PC-3 (cell line): ENCODE data around the gene KIF5A. TPM values are rescaled to one million over a fixed set of nuclear protein-coding genes. Genes with fewer than 3 reads are reported as not detected.

Source experiments
- ATAC-seq: fragments of 200-7000 bp; cut with Tn5 transposase; 2 replicates; pipeline ENCODE4 v1.9.1; 2020; ENCODE audit warnings: mild to moderate bottlenecking, moderate library complexity
- BruUV-seq: library from RNA; stranded (reverse); fragments of 400-500 nt; replicated peaks from 2 replicates; lab custom pipeline; 2021; lab: Mats Ljungman, UMichigan
- CTCF ChIA-PET: fragments of 300-600 bp; sonication (Branson Sonifier 250); formaldehyde crosslinking; loops from one replicate; lab custom pipeline; 2022; ENCODE audit warnings: antibody characterized with exemption; lab: Charles Lee
- POLR2A ChIA-PET: fragments of 300-600 bp; sonication (Branson Sonifier 250); formaldehyde crosslinking; loops from one replicate; lab custom pipeline; 2022; ENCODE audit warnings: antibody characterized with exemption; ENCODE audit not compliant: unreplicated experiment; lab: Charles Lee
- DNase-seq: peaks from one replicate; pipeline ENCODE4 v3.0.0-alpha.2; 2015
- H2AFZ ChIP-seq: fragments of 300-600 bp; sonication (generic); 2 replicates; pipeline ENCODE4 v1.6.0; 2016; ENCODE audit warnings: antibody characterized with exemption, low read length
- H3F3A ChIP-seq: fragments of 300-600 bp; sonication (generic); one replicate; pipeline ENCODE4 v1.6.0; 2017; ENCODE audit warnings: antibody characterized with exemption, low read length, control low read depth, mild to moderate bottlenecking; ENCODE audit not compliant: unreplicated experiment
- H3K27ac ChIP-seq: fragments of 300-600 bp; sonication (generic); 2 replicates; pipeline ENCODE4 v1.5.1; 2016; ENCODE audit warnings: mild to moderate bottlenecking, low read length
- H3K27me3 ChIP-seq: fragments of 300-600 bp; sonication (generic); 2 replicates; pipeline ENCODE4 v1.6.1; 2016; ENCODE audit warnings: low read length, mixed read lengths
- H3K36me3 ChIP-seq: fragments of 300-600 bp; sonication (generic); 2 replicates; pipeline ENCODE4 v1.6.1; 2016; ENCODE audit warnings: low read depth, mixed run types, low read length, mixed read lengths
- H3K4me1 ChIP-seq: fragments of 300-600 bp; sonication (generic); 2 replicates; pipeline ENCODE4 v1.5.1; 2016; ENCODE audit warnings: low read length; ENCODE audit not compliant: insufficient read depth
- H3K4me2 ChIP-seq: fragments of 300-600 bp; sonication (generic); 2 replicates; pipeline ENCODE4 v1.6.0; 2016; ENCODE audit warnings: low read length
- H3K4me3 ChIP-seq: fragments of 300-600 bp; sonication (generic); 2 replicates; pipeline ENCODE4 v1.5.1; 2016; ENCODE audit warnings: mild to moderate bottlenecking, low read length, mixed read lengths
- H3K79me2 ChIP-seq: fragments of 300-600 bp; sonication (generic); 2 replicates; pipeline ENCODE4 v1.6.1; 2017; ENCODE audit warnings: low read length, mixed read lengths
- H3K9ac ChIP-seq: fragments of 300-600 bp; sonication (generic); 2 replicates; pipeline ENCODE4 v1.6.0; 2016; ENCODE audit warnings: mild to moderate bottlenecking, low read length
- H3K9me2 ChIP-seq: fragments of 300-600 bp; sonication (generic); replicated peaks from 2 replicates; pipeline ENCODE4 v1.6.1; 2016; ENCODE audit warnings: mixed run types, low read length, mixed read lengths
- H3K9me3 ChIP-seq: fragments of 300-600 bp; sonication (generic); 2 replicates; pipeline ENCODE4 v1.6.1; 2016; ENCODE audit warnings: low read length, mixed read lengths
- H4K20me1 ChIP-seq: fragments of 300-600 bp; sonication (generic); 2 replicates; pipeline ENCODE4 v1.6.1; 2016; ENCODE audit warnings: low read length, mixed read lengths
- EZH2 ChIP-seq: fragments of 300-600 bp; sonication (generic); IDR thresholded peaks from one replicate; pipeline ENCODE4 v1.6.1; 2017; ENCODE audit warnings: antibody characterized with exemption, mild to moderate bottlenecking, low read length; ENCODE audit not compliant: unreplicated experiment
- EZH2phosphoT487 ChIP-seq: fragments of 300-600 bp; sonication (generic); IDR thresholded peaks from 2 replicates; pipeline ENCODE4 v1.6.1; 2018; ENCODE audit warnings: mild to moderate bottlenecking, antibody characterized with exemption, low read length, borderline replicate concordance
- intact Hi-C: fragments of 100-400 bp; cut with micrococcal nuclease; formaldehyde crosslinking; loops from 2 replicates; pipeline ENCODE4 v1.9.0; 2023
- total RNA-seq: library from RNA; depleted of rRNA; stranded (reverse); fragments of >200 nt; gene quantifications from 2 replicates; pipeline ENCODE4 v1.2.3, GENCODE V29; 2014
- TF ChIP-seq, protein P1 (sequence below): fragments of 300-600 bp; sonication (generic); conservative IDR thresholded peaks from 2 replicates; pipeline ENCODE4 v1.5.1; 2017; ENCODE audit warnings: antibody characterized with exemption, low read depth, mild to moderate bottlenecking, low read length

KIF5A gene
- total RNA-seq, 1 experiment from 2014 or later = not detected

DNA sequence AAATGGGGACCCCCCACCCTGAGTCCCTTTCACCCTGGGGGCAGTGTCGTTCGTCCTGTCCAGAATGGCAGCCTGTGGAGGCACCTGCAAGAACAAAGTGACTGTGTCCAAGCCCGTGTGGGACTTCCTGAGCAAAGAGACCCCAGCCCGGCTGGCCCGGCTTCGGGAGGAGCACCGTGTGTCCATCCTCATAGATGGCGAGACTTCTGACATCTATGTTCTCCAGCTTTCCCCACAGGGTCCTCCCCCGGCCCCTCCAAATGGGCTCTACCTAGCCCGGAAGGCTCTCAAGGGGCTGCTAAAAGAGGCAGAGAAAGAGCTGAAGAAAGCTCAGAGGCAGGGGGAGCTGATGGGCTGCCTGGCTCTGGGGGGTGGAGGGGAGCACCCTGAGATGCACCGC is 57.0 kb downstream of the KIF5A start:
- H3K27ac ChIP-seq = no peak overlapping the region
- TF ChIP-seq EZH2phosphoT487 (no peak), EZH2 (no peak)
- TF ChIP-seq, protein P1, sequence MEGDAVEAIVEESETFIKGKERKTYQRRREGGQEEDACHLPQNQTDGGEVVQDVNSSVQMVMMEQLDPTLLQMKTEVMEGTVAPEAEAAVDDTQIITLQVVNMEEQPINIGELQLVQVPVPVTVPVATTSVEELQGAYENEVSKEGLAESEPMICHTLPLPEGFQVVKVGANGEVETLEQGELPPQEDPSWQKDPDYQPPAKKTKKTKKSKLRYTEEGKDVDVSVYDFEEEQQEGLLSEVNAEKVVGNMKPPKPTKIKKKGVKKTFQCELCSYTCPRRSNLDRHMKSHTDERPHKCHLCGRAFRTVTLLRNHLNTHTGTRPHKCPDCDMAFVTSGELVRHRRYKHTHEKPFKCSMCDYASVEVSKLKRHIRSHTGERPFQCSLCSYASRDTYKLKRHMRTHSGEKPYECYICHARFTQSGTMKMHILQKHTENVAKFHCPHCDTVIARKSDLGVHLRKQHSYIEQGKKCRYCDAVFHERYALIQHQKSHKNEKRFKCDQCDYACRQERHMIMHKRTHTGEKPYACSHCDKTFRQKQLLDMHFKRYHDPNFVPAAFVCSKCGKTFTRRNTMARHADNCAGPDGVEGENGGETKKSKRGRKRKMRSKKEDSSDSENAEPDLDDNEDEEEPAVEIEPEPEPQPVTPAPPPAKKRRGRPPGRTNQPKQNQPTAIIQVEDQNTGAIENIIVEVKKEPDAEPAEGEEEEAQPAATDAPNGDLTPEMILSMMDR = no peak
- H3K79me2 ChIP-seq = no peaks in the 10 kb centered on the region
- no peak overlapping the region for H3K4me3 ChIP-seq
- no peak overlapping the region for H2AFZ ChIP-seq
- no peaks in the 10 kb centered on the region for H3F3A ChIP-seq
- H3K9me3 ChIP-seq = no peaks in the 10 kb centered on the region
- no peak overlapping the region for H3K4me2 ChIP-seq
- DNase-seq = no peak
- H3K9ac ChIP-seq = no peak overlapping the region
- no peaks in the 10 kb centered on the region for H3K9me2 ChIP-seq
- no peak for ATAC-seq
- BruUV-seq = no TSS peak
- H3K4me1 ChIP-seq = peaks cover 21% of the 10 kb centered on the region
- ChIA-PET POLR2A (no interaction called here), CTCF (no interaction called here)
- intact Hi-C loops = no loop called here
- H4K20me1 ChIP-seq = no peaks in the 10 kb centered on the region
- peaks cover 5% of the 10 kb centered on the region; the same call in 1 of the 2 replicates for H3K36me3 ChIP-seq
- H3K27me3 ChIP-seq = no peaks in the 10 kb centered on the region

DNA sequence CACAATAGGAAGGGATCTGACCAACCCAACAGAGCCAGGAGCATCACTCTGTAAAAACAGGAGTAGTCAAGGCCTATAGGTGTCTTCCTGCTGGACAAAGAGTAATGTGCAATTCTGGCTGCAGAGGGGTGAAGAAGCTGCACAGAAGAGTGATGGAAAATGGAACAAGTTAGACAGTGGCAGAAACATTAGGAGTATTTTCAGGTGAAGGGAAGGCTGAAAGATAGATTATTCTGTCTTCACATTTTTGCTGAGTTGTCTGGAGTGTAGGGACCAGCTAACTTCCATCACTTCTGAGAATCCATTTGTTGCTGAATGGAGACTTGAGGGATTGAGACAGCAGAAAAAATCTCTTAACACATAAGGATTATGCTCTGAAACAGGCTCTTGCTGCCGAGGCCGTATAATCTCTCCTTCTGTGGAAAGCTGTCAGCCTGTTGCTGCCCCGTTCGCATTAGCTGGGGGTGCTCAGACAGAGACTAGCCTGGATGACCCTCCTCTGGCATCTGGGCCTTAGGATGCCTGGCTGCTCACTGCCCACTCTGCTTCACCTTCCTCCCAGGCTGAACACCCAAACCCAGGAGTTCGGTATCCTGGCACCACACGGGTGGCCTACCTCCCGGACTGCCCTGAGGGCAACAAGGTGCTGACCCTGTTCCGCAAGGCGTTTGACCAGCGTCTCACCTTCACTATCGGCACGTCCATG is 58.3 kb downstream of the KIF5A start:
- Histone ChIP-seq H2AFZ (no peak overlapping the region), H3K36me3 (no peaks in the 10 kb centered on the region), H3K27ac (no peak overlapping the region), H3K9ac (no peak overlapping the region), H3K27me3 (no peaks in the 10 kb centered on the region), H3K4me3 (no peak overlapping the region), H3F3A (no peaks in the 10 kb centered on the region), H3K79me2 (no peaks in the 10 kb centered on the region), H3K4me2 (no peak overlapping the region), H3K9me3 (no peaks in the 10 kb centered on the region), H3K9me2 (no peaks in the 10 kb centered on the region), H3K4me1 (peaks cover 26% of the 10 kb centered on the region), H4K20me1 (no peaks in the 10 kb centered on the region)
- POLR2A ChIA-PET = no interaction called here
- TF ChIP-seq EZH2phosphoT487 = no peak
- TF ChIP-seq, protein P1 = no peak
- TF ChIP-seq EZH2 = no peak
- CTCF ChIA-PET = no interaction called here
- no peak for ATAC-seq
- no peak for DNase-seq
- intact Hi-C loops = no loop called here
- no TSS peak for BruUV-seq

DNA sequence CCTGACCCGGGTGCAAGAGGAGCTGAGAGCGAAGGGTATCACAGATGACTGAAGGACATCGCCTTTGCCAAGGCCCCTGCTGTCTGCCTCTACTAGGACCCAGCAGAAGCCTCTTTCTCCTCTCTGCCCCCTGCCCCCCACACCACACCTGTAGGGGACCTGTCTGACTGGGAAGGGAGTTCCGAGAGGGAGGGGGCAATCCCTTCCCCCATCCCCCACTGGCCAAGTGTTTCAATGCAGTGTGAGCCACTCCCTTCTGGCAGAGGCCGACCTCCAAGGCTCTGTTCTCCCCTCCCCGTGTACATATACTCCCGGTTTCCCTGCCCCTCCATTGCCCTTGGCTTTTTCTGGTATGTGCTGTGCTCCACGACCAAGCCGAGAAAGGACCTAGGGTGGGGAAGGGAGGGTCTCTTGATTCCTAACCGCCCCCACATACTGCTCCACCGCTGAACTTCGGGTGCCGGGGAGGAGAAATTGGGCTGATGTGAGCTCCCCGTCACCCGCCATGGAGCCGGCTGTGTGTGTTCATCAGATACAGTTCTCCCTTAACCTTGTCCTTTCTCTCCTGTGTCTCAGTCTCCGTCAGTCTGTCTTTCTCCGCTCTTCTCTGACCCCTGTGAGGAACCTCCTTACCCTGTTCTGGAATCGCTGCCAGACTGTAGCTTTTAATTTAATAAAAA is 59.4 kb downstream of the KIF5A start:
- no peaks in the 10 kb centered on the region for H3F3A ChIP-seq
- TF ChIP-seq EZH2phosphoT487 = no peak
- TF ChIP-seq EZH2 = no peak
- TF ChIP-seq, protein P1 = no peak
- BruUV-seq = no TSS peak
- no peaks in the 10 kb centered on the region for H3K27me3 ChIP-seq
- no peaks in the 10 kb centered on the region for H4K20me1 ChIP-seq
- H3K9me2 ChIP-seq = no peaks in the 10 kb centered on the region
- CTCF ChIA-PET = interaction anchor here (0.6 kb wide), 1 partner anchor 117 kb away, joined by 11 read pairs; no protein-coding TSS in a partner anchor
- no peak overlapping the region for H3K4me2 ChIP-seq
- no peak overlapping the region for H3K4me3 ChIP-seq
- H3K9me3 ChIP-seq = no peaks in the 10 kb centered on the region
- no peaks in the 10 kb centered on the region for H3K36me3 ChIP-seq
- H3K9ac ChIP-seq = no peak overlapping the region
- no peak for ATAC-seq
- POLR2A ChIA-PET = no interaction called here
- intact Hi-C loops = no loop called here
- H3K27ac ChIP-seq = no peak overlapping the region
- no peak overlapping the region for H2AFZ ChIP-seq
- peaks cover 18% of the 10 kb centered on the region; the same call in 1 of the 2 replicates for H3K4me1 ChIP-seq
- no peak for DNase-seq
- H3K79me2 ChIP-seq = no peaks in the 10 kb centered on the region
